OCI-LY1 (cell line): ENCODE results near the gene DONSON.

Source experiments
- H2AFZ ChIP-seq: fragments of 200-600 bp; sonication (generic), shearing (Covaris generic); 2 replicates; pipeline ENCODE4 v1.6.0; 2014; ENCODE audit warnings: antibody characterized with exemption, mild to moderate bottlenecking, low read length
- H3F3A ChIP-seq: fragments of 200-600 bp; sonication (generic), shearing (Covaris generic); 2 replicates; pipeline ENCODE4 v1.6.0; 2014; ENCODE audit warnings: mild to moderate bottlenecking, antibody characterized with exemption, low read length, moderate library complexity; ENCODE audit not compliant: insufficient read depth
- H3K27ac ChIP-seq: fragments of 200-600 bp; sonication (generic); 2 replicates; pipeline ENCODE4 v1.5.1; 2014; ENCODE audit warnings: low read length, mixed run types, mild to moderate bottlenecking, low read depth; ENCODE audit not compliant: poor library complexity, severe bottlenecking
- H3K27me3 ChIP-seq: fragments of 200-600 bp; sonication (generic); 2 replicates; pipeline ENCODE4 v1.6.0; 2014; ENCODE audit warnings: antibody characterized with exemption, mild to moderate bottlenecking, low read length, moderate library complexity; ENCODE audit not compliant: insufficient read depth
- H3K36me3 ChIP-seq: fragments of 200-600 bp; sonication (generic); 2 replicates; pipeline ENCODE4 v1.6.1; 2014; ENCODE audit warnings: mild to moderate bottlenecking, antibody characterized with exemption, low read length, moderate library complexity, mixed read lengths; ENCODE audit not compliant: insufficient read depth
- H3K4me1 ChIP-seq: fragments of 200-600 bp; sonication (generic); 2 replicates; pipeline ENCODE4 v1.5.1; 2014; ENCODE audit warnings: mild to moderate bottlenecking, low read length, moderate library complexity; ENCODE audit not compliant: insufficient read depth, severe bottlenecking
- H3K4me2 ChIP-seq: fragments of 200-600 bp; sonication (generic), shearing (Covaris generic); 2 replicates; pipeline ENCODE4 v1.6.1; 2014; ENCODE audit warnings: low read length
- H3K4me3 ChIP-seq: fragments of 200-600 bp; sonication (generic); 2 replicates; pipeline ENCODE4 v1.5.1; 2014; ENCODE audit warnings: low read length, low read depth, mild to moderate bottlenecking, mixed read lengths; ENCODE audit not compliant: poor library complexity, severe bottlenecking
- H3K79me2 ChIP-seq: fragments of 200-600 bp; shearing (Covaris generic); 2 replicates; pipeline ENCODE4 v1.6.1; 2016; ENCODE audit warnings: mixed run types, low read length, mixed read lengths; ENCODE audit not compliant: insufficient read depth
- H3K9ac ChIP-seq: fragments of 200-600 bp; sonication (generic), shearing (Covaris generic); 2 replicates; pipeline ENCODE4 v1.6.1; 2014; ENCODE audit warnings: mild to moderate bottlenecking, low read length, mixed read lengths
- H3K9me2 ChIP-seq: fragments of 200-600 bp; sonication (generic), shearing (Covaris generic); 2 replicates; pipeline ENCODE4 v1.6.1; 2014; ENCODE audit warnings: low read depth, mild to moderate bottlenecking, low read length, mixed read lengths
- H3K9me3 ChIP-seq: fragments of 200-600 bp; shearing (Covaris generic); 2 replicates; pipeline ENCODE4 v1.6.1; 2014; ENCODE audit warnings: low read length, mixed read lengths
- H4K20me1 ChIP-seq: fragments of 200-600 bp; sonication (generic), shearing (Covaris generic); 2 replicates; pipeline ENCODE4 v1.6.0; 2016; ENCODE audit warnings: mild to moderate bottlenecking, low read length; ENCODE audit not compliant: insufficient read depth
- EZH2 ChIP-seq: fragments of 200-600 bp; sonication (generic), shearing (Covaris generic); IDR thresholded peaks from 2 replicates; pipeline ENCODE4 v1.8.0; 2017; ENCODE audit warnings: borderline replicate concordance, mixed run types, mild to moderate bottlenecking, antibody characterized with exemption, low read length, moderate library complexity, mixed read lengths
- TF ChIP-seq, protein P1 (sequence below): fragments of 200-600 bp; sonication (generic), shearing (Covaris generic); IDR thresholded peaks from 2 replicates; pipeline ENCODE4 v1.5.1; 2017; ENCODE audit warnings: mild to moderate bottlenecking, antibody characterized with exemption, low read length, moderate library complexity, mixed read lengths

The DONSON gene

DNA sequence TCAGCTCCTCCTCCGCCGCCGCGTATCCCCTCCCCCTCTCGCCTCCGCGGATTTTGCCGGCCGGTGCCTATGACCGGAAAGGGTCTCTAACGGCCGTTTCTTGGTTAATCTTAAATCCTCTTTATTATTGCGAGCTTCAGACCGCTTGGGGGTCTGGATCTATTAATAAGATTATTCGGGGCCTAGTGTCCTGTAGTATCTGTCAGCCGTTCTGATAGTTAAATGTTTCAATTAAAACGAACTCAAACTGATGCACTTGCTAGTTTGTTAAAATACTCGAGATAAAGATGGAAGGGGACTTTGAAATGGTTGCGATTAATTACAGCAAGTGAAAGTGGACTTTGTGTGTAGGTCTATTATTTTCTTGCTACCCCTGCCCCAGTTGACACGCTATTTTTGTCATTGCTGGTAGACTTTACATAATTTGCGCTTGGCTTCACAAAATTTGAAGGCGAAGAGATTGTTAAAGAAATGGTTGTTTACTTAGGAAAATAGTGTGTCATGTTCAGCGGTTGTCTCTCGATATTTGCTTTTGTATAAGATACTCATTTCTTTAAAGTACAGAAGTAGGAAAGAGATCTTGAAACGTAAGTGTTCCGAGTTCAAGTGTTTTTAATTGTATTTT, 44.9 kb downstream of the DONSON start:
- peaks cover 39% of the 10 kb centered on the region for H3K4me1 ChIP-seq
- H4K20me1 ChIP-seq, result no peaks in the 10 kb centered on the region; the same call in 1 of the 2 replicates
- no peak overlapping the region for H2AFZ ChIP-seq
- H3F3A ChIP-seq, result no peaks in the 10 kb centered on the region
- no peaks in the 10 kb centered on the region for H3K9me3 ChIP-seq
- H3K4me3 ChIP-seq, result peak overlapping the region; percentile 84
- peaks cover 45% of the 10 kb centered on the region for H3K36me3 ChIP-seq
- H3K4me2 ChIP-seq, result peak overlapping the region; percentile 98
- H3K27me3 ChIP-seq, result no peaks in the 10 kb centered on the region
- H3K27ac ChIP-seq, result peak overlapping the region; percentile 96
- peaks cover 80% of the 10 kb centered on the region for H3K79me2 ChIP-seq
- TF ChIP-seq, protein P1, sequence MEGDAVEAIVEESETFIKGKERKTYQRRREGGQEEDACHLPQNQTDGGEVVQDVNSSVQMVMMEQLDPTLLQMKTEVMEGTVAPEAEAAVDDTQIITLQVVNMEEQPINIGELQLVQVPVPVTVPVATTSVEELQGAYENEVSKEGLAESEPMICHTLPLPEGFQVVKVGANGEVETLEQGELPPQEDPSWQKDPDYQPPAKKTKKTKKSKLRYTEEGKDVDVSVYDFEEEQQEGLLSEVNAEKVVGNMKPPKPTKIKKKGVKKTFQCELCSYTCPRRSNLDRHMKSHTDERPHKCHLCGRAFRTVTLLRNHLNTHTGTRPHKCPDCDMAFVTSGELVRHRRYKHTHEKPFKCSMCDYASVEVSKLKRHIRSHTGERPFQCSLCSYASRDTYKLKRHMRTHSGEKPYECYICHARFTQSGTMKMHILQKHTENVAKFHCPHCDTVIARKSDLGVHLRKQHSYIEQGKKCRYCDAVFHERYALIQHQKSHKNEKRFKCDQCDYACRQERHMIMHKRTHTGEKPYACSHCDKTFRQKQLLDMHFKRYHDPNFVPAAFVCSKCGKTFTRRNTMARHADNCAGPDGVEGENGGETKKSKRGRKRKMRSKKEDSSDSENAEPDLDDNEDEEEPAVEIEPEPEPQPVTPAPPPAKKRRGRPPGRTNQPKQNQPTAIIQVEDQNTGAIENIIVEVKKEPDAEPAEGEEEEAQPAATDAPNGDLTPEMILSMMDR, result no peak
- no peak for TF ChIP-seq EZH2
- peak overlapping the region; percentile 76 for H3K9ac ChIP-seq
- no peaks in the 10 kb centered on the region for H3K9me2 ChIP-seq

DNA sequence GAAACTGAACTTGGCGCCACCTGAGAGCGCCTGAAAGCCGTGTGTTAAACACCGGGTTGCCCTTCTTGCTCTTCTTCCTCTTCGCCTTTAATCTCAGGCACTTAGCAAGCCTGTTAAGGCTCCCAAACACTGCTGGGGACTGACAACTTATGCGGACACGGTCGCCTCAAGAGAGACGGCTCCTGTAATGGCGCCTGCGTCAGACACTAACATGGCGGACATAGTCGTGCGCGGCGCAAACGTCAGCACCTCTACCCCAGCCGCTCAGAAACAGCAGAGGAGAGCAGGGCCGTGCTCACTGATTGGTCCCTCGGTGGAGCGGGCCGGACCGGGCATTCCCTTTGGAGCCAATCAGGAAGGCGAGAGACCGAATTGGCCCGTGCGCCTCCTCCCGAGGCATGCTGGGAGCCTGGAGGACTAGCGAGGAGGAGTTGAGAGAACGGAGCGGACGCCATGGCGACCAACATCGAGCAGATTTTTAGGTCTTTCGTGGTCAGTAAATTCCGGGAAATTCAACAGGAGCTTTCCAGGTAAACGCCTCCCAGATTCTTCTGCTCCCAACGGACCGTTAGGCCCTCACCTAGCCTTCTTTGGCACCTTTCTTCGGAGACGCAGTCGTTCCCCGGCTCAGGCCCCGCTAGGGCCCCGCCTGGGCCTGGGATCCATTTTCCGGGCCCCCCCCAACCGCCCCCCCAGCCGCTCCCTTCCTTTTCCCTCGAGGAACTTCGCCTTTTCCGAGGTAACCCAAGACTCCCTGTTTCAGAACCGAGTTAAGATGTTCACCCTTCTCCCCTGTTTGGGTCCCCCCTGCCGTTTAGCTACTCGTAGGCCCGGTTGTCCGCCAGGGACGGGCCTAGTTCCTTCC, 45.6 kb downstream of the DONSON start, which contains the start of gene SON:
Gene SON (plus strand): TSS at position 399 of the 865 bp plus-strand sequence. CDS start 55 bp downstream, at position 454.
- peaks cover 45% of the 10 kb centered on the region for H3K36me3 ChIP-seq
- H3K27ac ChIP-seq, result peak within 1 kb of the TSS; percentile 96
- H3K79me2 ChIP-seq, result peaks cover 73% of the 10 kb centered on the region
- H3K9ac ChIP-seq, result peak within 1 kb of the TSS; percentile 97
- TF ChIP-seq EZH2, result no peak
- TF ChIP-seq, protein P1, result no peak
- H2AFZ ChIP-seq, result no peak within 1 kb of the TSS
- H3K27me3 ChIP-seq, result no peaks in the 10 kb centered on the region
- H3K4me2 ChIP-seq, result peak within 1 kb of the TSS; percentile 98
- no peaks in the 10 kb centered on the region for H3F3A ChIP-seq
- H3K9me2 ChIP-seq, result no peaks in the 10 kb centered on the region
- no peaks in the 10 kb centered on the region; the same call in 1 of the 2 replicates for H4K20me1 ChIP-seq
- no peaks in the 10 kb centered on the region for H3K9me3 ChIP-seq
- peak within 1 kb of the TSS; percentile 84 for H3K4me3 ChIP-seq
- H3K4me1 ChIP-seq, result peaks cover 39% of the 10 kb centered on the region

DNA sequence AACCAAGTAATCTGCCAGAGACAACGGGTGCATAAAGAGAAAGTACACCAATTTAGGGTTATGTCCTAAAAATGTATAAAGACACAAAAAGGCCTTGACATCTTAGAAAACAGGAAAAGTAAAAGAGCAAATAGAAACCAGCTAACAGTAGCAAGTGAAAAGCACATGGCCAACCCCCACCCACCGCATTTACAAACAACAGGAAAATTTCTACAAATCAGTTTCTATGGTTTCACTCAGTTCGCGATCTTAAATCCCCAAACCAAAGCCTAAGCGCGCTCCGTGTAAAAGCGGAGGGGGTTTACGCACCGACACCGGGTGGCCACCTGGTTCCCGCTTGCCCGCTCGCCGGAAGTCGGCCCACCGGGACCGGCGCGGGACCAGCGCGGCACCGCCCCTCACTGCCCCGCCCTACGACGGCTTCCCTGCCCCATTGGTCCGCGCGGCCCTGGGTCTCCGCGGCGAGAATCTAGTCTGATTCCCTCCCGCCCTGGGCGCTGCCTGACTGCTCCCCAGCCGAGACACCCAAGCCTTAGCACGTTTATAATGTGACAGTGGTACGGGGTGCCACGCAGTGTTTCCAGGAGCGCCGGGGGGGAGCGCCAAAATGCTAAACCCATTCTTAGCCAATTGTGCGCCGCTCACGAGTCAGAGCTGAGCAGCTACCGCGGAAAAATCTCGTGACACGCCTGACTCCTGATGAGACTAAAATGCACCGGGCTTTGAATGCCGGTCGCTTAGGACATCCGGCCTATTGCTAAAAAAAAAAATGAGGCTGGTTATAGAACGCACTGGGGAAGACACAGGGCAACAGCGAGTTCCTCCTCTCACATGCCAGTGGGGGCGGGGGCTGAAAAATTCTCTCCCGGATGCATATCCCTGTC, 46.5 kb downstream of the DONSON start, which contains the start of gene GART:
Gene GART (minus strand): TSS at position 362 of the 884 bp plus-strand sequence. CDS start 2,802 bp downstream, outside the sequence.
- Histone ChIP-seq H4K20me1 (no peaks in the 10 kb centered on the region; the same call in 1 of the 2 replicates), H3K9ac (peak within 1 kb of the TSS; percentile 97), H3K9me3 (no peaks in the 10 kb centered on the region), H3K79me2 (peaks cover 64% of the 10 kb centered on the region), H3K27me3 (no peaks in the 10 kb centered on the region), H3K27ac (peak within 1 kb of the TSS; percentile 96), H3K4me1 (peaks cover 39% of the 10 kb centered on the region), H3F3A (no peaks in the 10 kb centered on the region), H2AFZ (no peak within 1 kb of the TSS), H3K9me2 (no peaks in the 10 kb centered on the region), H3K36me3 (peaks cover 45% of the 10 kb centered on the region), H3K4me2 (peak within 1 kb of the TSS; percentile 98), H3K4me3 (peak within 1 kb of the TSS; percentile 84)
- TF ChIP-seq, protein P1, result no peak
- no peak for TF ChIP-seq EZH2
